ENCODE measurements around the gene EPOP.
"Not testable (repeated sequence)": the region's sequence is repeated elsewhere in the genome, so short reads cannot be mapped to it uniquely, and the experiment has no call there.

The EPOP gene

DNA sequence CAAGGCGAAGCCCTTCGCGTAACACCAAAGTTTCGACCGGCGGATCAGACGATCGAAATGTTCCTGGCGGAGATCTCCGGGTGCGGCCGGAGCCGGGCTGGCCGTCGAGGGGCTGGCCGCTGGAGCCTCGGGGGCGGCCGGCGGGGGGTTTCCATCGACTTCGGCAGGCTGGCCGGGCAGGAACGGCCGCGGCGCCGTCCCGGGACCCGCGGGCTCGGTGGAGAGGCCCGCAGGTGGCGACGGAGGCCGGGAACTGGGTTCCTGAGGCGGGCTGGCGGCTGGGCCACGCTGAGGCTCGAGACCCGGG is 1.1 kb downstream of the EPOP start:
- peak; percentile 45 for DNase-seq (ENCODE audit: low spot score)

DNA sequence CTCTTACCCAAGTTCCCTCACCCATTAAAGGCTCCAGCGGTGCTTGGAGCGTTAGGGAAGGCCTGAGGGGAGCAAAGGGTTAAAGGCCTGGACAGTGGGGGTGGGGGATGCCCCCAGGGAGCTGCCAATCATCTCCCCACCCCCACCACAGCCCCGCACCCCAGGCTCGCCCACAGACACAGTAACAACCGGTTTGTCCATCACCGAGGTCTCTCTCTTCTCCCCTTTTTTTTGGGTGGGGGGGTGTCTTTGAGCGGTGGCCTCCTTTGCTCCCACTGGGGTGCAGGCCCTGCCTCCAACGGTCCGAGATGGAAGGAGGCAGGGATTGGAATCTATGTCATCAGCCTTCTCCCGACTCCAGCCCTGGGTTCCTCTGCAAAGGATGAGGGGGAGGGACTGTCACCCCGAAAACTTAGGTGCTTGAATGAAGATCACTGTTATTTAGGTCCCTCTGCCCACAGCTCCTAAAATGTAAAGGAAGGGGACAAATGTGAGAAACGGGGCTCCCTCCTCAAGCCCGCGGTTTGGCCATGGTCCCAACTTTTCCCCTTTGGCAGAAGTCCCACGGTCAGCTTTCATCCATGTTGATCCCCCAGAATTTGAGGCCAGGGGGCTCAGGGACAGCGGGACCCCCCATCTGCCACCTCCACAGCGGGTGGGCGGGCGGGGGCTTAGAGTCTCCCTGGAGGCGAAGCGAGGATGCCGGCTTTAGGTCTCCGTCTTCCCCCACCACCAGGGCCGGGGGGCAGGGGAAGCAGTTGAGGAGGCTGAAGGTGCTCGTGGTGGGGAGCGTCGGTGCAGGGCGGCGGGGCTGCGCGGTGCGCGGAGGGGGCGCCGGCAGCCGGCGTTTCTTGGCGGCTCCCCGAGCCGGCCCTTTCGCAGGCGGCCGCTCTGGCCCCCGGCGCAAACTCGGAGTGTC is 1.7 kb downstream of the EPOP start:
- no peak for DNase-seq (ENCODE audit: low spot score)

DNA sequence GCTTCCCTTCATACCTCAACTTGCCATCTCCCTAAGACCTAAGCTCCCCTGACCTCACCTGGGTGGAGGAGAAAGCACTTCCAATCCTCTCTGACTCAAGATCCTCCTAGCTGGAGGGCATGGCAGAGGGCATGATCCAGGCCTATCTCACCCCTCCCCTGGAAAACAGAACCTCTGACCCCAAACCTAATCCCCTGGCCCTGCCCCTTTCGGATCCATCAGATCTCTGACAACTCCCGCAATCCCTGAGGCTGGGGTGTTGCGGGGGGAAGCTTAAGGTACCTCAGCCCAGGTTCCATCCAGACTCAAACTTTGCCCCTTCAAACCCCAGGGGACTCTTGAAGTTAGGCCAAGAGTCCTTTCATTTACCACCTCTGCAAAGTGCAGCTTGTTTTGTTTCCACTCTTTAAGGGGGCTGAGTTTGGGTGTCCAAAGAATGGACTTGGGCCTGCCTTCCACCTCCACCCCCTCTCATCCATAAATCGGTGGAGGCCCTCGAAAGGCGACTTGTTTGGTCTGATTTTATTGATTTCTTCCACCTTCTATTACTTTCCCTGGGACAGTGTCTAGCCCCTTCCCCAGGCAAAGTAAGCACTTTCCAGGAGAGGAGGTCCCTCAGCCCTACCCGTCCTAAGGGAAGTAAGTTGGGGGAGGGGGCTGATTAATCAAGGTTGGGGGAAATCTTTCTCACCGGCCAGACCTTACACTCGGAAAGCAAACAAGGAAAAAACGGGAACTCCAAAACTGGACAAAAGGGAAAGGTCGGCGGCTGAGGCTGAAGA is 2.6 kb downstream of the EPOP start:
- DNase-seq (ENCODE audit: low spot score), result no peak

DNA sequence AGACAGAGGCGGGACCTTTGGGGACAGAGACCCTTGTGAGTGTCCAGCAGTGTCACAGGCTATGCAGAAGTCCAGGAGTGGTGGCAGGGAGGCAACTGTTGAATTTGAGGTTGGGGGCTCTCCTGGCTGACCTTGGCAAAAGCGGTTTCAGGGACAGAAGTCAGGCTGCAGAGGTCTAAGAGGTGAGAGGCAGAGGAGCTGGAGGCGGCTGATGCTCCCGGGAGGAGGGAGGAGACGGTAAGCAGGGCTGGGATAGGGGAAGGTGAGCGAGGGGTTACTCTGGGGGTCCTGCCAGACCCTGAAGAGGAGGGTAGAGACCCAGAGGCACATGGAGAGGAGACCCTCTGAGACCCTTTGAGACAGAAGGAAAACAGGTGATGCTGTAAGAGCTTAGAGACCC is 5.2 kb downstream of the EPOP start:
- DNase-seq (ENCODE audit: low spot score), result no peak

DNA sequence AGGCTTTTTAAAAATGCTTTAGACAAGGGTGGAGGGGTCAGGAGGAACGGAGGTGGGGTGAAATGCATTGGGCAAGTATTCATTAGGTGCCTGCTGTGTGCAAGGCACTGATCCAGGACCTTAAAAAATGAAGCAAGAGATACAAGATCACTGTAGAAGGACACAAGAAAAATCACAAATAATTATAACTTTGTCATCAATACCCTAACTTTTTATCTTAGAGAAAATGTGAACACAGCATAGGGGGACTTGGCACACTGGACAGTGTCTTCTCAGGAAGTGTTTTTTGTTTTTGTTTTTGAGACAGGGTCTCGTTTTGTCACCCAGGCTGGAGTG is 7.0 kb downstream of the EPOP start:
- no peak for DNase-seq (ENCODE audit: low spot score)

DNA sequence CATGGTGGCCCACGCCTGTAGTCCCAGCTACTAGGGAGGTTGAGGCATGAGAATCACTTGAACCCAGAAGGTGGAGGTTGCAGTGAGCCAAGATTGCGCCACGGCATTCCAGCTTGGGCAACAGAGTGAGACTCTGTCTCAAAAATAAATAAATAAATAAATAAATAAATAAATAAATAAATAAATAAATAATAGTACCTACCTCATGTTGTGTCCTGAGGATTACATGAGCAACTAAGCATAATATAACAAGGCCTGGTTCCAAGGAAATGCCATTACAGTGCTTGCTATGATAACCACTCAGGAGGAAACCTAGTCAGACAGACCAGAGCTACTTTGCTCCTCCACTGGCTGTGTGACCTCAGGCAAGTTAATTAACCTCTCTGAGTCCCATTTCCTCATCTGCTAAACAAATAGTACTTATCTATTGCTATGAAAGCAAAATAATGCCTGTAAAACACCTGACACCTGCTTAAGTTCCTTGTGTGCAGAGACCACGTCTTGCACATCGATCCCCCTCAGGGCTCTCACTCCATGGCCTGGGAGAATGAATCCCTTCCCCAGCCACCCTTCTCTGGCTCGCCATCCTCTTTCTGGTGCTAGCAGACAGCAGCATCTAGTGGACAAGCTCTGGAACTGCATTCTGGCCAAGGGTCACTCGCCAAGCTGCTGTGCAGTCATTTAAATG is 7.5 kb downstream of the EPOP start:
- DNase-seq (ENCODE audit: low spot score), result peak; percentile 89

DNA sequence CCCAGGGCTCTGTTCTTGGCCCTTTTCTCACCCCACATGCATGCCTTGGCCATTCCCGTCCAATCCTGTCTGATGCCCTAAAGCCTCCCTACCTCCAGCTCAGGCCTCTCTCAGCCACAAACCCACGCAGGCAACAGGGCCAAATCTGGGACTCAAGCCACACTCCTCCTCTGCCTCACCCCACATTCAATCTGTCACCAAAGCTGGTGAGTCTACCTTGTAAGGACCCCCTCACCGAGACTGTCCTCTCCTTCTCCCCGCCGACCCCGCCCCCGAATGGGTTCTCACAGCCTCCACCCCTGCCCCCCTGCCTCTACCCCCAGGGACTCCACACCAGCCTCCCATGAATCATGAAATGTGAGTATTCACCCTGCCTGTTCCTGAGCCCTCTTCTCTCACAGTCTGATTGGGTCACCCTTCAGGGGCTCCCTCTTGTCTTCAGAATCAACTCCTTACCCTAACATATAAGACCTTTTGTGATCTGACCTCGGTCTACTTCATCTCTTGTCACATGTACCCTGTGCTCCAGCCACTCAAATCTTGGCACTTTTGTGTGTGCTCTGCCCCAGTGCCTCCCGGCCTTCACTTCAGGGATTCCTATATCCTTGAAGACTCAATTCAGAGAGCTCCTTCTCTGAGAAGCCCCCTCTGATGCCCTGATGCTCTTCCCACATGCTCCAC is 10.7 kb downstream of the EPOP start:
- DNase-seq (ENCODE audit: low spot score), result no peak

DNA sequence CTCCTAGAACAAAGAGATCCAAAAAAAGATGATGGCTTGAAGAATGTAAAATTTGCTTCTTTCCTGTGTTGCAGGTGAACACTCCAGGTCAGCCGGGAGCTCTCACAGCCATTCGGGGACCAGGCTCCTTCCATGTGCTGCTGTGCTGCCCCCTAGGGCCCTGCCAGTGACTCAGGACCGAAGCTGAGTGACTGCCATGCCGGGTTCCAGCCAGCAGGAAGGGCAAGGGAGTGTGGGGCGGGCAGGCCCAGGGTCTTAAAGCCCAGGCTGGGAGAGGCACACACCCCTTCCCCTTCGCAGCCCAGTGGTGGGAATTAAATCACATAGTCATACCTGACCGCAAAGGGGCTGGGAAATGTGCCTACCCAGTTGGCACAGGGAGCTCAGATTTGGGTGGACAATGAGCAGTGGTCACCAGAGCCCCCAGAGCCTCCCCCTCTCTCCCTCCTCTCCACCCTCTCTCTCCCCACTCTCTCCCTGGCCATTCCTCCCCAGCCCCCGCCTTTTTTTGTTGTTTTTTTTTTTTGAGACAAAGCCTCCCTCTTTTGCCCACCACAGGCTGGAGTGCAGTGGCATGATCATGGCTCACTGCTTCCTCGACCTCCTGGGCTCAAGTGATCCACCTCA is 11.5 kb downstream of the EPOP start:
- peak; percentile 76 for DNase-seq (ENCODE audit: low spot score)

GRCh38 chr17:38660097-38661025 is 14.4 kb downstream of the EPOP start:
- DNase-seq (ENCODE audit: low spot score), result no peak

DNA sequence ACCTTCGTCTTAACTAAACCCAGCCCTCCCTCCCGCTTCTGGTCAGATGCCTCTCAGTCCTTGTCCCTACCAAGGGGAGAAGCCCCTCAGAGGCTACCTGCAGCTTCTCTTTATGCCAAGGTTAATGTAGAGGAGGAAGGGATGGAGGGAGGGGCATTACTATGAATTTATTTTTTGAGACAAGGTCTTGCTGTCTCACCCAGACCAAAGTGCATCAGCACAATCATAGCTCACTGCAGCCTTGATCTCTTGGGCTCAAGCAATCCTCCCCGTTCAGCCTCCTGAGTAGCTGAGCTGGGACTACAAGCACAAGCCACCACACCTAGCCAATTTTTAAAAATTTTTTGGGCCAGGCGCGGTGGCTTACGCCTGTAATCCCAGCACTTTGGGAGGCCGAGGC is 15.3 kb downstream of the EPOP start:
- DNase-seq (ENCODE audit: low spot score), result no peak

DNA sequence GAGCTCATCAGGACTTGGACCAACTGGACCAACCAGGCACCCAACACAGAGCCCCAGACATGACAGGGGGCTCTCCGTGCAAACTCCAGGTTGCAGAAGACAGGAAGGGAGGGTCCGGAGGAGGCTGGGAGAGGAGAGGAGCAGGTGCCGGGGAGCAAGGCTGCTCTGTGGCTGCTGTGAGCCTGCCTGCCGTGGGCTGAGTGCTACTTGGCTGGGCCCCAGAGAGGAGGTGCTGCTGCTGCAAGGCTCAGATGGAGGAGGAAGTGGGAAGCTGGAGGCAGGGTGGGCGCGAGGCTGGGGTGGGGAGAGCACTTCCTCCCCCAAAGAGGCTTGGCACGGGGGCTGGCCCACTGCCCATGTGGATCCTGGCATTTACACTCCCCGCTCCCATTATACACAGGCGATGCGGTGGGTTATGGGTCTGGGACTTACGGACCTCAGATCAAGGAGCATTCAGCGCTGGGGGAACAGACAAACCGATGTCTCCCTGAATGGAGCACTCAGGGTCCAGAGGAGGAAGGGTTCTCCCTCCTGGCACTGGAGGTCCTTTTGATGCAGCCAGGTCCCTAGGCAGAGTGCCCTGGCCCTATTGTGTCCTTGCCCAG is 15.9 kb downstream of the EPOP start:
- no peak for DNase-seq (ENCODE audit: low spot score)

- DNase-seq (ENCODE audit: low spot score), result no peak
Observed at GRCh38 chr17:38657824-38658740, 16.7 kb downstream of the EPOP start.

- DNase-seq (ENCODE audit: low spot score), result no peak
Observed at GRCh38 chr17:38656959-38657823, 17.6 kb downstream of the EPOP start.

DNA sequence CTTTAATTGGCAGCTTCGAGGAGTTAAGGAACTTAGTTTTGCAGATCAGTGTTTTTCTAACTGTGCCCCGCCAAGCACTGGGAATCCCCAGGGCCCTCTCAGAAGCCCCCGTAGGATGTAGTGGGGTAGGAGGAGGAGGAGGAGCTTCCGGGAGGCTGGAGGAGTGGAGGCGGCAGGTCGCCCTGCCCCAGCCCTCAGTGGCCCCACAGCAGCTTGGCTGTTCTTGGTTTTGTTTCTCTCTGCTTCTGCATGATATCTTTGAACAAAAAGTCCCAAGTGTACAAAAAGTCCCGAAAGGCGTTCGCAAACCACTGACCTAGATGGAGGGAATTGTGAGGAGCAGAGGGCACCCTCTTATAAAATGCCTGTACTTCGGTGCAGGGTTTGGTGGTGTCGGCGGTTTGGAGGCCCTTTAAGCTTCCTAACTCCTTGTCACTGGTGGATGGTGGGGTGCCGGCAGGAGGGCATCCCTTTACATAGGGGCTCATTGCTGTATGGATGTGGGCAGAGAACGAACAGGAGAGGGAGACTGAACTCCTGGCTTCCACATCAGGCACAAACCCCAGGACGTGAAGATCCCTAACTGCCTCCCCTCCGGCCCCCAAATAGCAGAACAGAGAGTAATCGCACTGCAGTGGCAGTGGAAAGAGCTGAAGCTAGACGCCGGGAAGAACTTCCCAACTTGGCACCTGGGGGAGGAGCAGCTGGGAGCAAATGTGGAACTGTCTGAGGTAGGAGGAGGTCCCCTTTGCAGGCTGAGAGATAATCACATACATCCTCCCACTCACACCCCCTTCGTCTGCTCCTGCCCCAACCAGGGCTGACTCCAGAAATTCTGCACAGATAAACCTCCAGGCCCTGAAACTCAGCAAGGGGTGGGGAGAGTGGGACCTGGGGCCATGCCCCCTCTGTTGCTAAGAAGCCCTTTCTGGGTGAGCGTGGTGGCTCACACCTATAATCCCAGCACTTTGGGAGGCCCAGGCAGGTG is 20.1 kb downstream of the EPOP start:
- DNase-seq (ENCODE audit: low spot score), result no peak

DNA sequence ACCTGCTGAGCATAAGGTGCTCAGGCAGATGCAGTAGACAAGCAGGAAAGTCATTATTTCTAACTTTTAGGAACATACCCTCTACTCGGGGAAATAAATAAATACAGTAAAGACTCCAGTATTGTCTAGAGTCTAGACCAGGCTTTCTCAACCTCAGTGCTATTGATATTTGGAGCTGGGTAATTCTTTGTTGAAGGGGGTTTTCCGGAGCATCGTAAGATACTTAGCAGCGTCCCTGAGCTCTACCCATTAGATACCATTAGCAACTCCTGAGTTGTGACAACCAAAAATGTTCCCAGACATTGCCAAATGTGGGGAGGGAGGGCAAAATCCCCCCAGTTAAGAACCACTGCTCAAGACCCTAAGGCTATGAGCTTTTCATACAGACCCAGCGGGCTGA is 21.1 kb downstream of the EPOP start:
- no peak for DNase-seq (ENCODE audit: low spot score)

DNA sequence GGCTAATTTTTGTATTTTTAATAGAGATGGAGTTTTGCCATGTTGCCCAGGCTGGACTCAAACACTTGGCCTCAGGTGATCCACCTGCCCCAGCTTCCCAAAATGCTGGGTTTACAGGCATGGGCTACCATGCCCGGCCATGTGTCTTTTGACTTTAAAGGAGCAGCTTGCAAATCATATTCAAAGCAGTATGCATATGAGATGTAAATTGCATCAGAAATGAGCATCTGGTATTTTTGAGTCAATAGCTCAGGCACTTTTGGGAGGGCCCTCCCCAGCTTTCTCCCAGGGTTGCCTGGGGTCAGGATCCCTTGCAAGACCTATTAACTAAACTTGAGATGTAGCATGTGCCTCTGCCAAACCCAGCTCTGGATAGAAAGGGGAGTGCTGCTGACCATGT is 21.5 kb downstream of the EPOP start:
- no peak for DNase-seq (ENCODE audit: low spot score)

DNA sequence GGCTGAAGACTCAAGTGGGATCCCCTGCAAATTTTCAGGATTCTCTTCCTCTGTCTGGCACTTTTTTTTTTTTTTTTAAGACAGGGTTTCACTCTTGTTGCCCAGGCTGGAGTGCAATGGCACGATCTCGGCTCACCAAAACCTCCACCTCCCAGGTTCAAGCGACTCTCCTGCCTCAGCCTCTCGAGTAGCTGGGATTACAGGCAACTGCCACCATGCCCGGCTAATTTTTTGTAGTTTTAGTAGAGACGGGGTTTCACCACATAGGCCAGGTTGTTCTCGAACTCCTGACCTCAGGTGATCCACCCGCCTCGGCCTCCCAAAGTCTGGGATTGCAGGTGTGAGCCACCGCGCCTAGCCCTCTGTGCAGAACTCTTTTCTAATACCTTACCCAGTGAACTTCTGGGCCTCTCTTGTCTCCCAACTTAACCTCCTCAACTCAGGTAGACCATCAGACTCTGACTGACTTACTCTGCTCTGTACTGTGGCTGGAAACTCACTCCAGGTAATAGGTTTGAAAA is 24.0 kb downstream of the EPOP start:
- not testable (repeated sequence) for DNase-seq (ENCODE audit: low spot score)

Measured in GM03348 (cell line).